SK-N-MC (cell line): Measurements from ENCODE around the gene SPOPL.

Source experiments
- EZH2 ChIP-seq: fragments of 200-600 bp; sonication (generic); IDR thresholded peaks from one replicate; pipeline ENCODE4 v1.6.1; 2017; ENCODE audit warnings: antibody characterized with exemption
- FOXP2 ChIP-seq: optimal IDR thresholded peaks from 2 replicates; pipeline ENCODE3; 2011; ENCODE audit warnings: mild to moderate bottlenecking, moderate library complexity; ENCODE audit not compliant: insufficient read depth; ENCODE audit errors: extremely low read length, control extremely low read depth
- POLR2AphosphoS5 ChIP-seq: IDR thresholded peaks from 2 replicates; pipeline ENCODE4 v1.6.1; 2012; ENCODE audit warnings: mild to moderate bottlenecking, low read depth, low read length, borderline replicate concordance

GRCh38 chr2:138504092-138504491, 2.5 kb downstream of the SPOPL start:
- no peak for TF ChIP-seq POLR2AphosphoS5
- TF ChIP-seq EZH2: no peak
- TF ChIP-seq FOXP2: no peak
